Nephron progenitor cell (in vitro differentiated cells): ENCODE results near the gene HDGFL3.
A peak's percentile ranks its signal among the peaks of the same experiment; 100 is the strongest.
"Not testable (repeated sequence)": the region's sequence is repeated elsewhere in the genome, so short reads cannot be mapped to it uniquely, and the experiment has no call there.

Experiments
- DNase-seq: peaks from one replicate; pipeline ENCODE4 v3.0.0; 2021
- H3K27ac Mint-ChIP-seq: 2 replicates; pipeline ENCODE4 v1.8.0; 2021; ENCODE audit warnings: mild to moderate bottlenecking, moderate library complexity, mixed read lengths
- H3K27me3 Mint-ChIP-seq: 2 replicates; pipeline ENCODE4 v1.8.0; 2021; ENCODE audit warnings: mild to moderate bottlenecking, low read depth, mixed read lengths; ENCODE audit not compliant: poor library complexity
- H3K36me3 Mint-ChIP-seq: 2 replicates; pipeline ENCODE4 v1.8.0; 2021; ENCODE audit warnings: low read depth, mixed read lengths
- H3K4me1 Mint-ChIP-seq: 2 replicates; pipeline ENCODE4 v1.8.0; 2021; ENCODE audit warnings: mixed read lengths
- H3K4me3 Mint-ChIP-seq: 2 replicates; pipeline ENCODE4 v1.8.0; 2021; ENCODE audit warnings: mild to moderate bottlenecking, moderate library complexity, mixed read lengths
- H3K9me3 Mint-ChIP-seq: 2 replicates; pipeline ENCODE4 v1.8.0; 2021; ENCODE audit warnings: mild to moderate bottlenecking, moderate library complexity, mixed read lengths
- TF ChIP-seq, protein P1 (sequence below): fragments of 200-600 bp; sonication (generic); IDR thresholded peaks from 2 replicates; pipeline ENCODE4 v1.5.0; 2021; ENCODE audit warnings: antibody characterized with exemption

HDGFL3 gene

DNA sequence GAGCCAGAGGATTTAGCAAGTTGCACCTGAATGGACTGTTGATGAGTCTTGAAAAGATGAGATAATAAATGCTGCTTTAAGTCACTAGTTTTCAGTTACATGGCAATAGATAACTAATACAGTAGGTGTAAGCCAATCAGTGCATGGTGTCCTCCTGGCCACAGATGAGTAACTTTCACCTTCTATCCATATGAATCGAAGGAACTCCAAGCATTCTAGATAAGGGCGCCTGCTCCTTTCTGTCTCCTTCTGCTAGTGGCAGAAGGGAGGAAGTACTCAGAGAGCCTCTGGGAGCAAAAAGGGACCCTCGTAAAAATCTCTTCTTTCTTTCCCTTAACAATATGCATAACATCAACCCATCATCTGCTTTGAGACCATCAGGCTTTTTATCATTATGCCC, 62.9 kb downstream of the HDGFL3 start:
- peak overlapping the region; percentile 52 for H3K27ac Mint-ChIP-seq
- H3K4me3 Mint-ChIP-seq: no peak overlapping the region
- no peak for DNase-seq
- H3K9me3 Mint-ChIP-seq: peaks cover 6% of the 10 kb centered on the region
- peaks cover 82% of the 10 kb centered on the region for H3K36me3 Mint-ChIP-seq
- no peaks in the 10 kb centered on the region for H3K4me1 Mint-ChIP-seq
- H3K27me3 Mint-ChIP-seq: no peaks in the 10 kb centered on the region
- TF ChIP-seq, protein P1, sequence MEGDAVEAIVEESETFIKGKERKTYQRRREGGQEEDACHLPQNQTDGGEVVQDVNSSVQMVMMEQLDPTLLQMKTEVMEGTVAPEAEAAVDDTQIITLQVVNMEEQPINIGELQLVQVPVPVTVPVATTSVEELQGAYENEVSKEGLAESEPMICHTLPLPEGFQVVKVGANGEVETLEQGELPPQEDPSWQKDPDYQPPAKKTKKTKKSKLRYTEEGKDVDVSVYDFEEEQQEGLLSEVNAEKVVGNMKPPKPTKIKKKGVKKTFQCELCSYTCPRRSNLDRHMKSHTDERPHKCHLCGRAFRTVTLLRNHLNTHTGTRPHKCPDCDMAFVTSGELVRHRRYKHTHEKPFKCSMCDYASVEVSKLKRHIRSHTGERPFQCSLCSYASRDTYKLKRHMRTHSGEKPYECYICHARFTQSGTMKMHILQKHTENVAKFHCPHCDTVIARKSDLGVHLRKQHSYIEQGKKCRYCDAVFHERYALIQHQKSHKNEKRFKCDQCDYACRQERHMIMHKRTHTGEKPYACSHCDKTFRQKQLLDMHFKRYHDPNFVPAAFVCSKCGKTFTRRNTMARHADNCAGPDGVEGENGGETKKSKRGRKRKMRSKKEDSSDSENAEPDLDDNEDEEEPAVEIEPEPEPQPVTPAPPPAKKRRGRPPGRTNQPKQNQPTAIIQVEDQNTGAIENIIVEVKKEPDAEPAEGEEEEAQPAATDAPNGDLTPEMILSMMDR: no peak

DNA sequence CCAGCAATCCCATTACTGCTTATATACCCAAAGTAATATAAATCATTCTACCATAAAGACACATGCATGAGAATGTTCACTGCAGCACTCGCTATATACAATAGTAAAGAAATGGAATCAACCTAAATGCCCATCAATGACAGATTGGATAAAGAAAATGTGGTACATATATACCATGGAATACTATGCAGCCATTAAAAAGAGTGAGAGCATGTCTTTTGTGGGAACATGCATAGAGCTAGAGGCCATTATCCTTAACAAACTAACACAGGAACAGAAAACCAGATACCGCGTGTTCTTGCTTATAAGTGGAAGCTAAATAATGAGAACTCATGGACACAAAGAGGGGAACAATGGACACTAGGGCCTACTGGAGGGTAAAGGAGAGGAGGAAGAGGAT, 65.5 kb downstream of the HDGFL3 start:
- H3K27ac Mint-ChIP-seq, DNase-seq, H3K27me3 Mint-ChIP-seq, H3K9me3 Mint-ChIP-seq, H3K4me1 Mint-ChIP-seq, H3K4me3 Mint-ChIP-seq: not testable (repeated sequence)
- H3K36me3 Mint-ChIP-seq: peaks cover 66% of the 10 kb centered on the region

DNA sequence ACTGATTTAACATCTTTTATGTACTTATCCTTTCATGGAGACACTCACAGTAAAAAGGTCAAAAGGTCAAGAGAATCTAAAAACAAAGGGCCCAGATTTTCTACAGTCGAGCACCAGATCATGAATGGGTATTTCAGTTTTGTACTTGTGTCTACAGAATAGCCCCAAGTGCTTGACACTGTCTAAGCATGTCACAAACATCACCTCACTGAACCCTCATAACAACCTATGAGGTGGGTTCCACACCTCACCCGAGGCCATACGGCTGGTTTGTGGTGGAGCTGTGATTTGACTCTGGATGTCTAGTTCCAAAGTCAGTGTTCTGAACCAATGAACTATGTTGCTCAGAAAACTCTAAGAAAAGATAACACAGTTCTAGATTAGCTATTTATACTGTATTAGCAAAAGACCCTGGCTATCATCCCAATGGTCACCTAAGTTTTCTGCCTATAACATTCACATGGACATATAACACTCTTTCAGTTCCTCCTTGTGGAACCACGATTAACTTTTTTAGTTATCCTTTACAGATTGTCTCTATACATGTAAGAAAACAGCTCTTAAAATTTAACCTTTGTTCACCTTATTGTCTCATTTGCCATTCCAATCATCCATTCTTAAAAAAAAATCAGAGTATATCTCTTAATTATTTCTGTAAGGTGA, 74.6 kb downstream of the HDGFL3 start:
- Mint-ChIP-seq H3K4me3 (no peak overlapping the region), H3K4me1 (no peaks in the 10 kb centered on the region), H3K9me3 (no peaks in the 10 kb centered on the region), H3K27ac (no peak overlapping the region), H3K36me3 (peaks cover 17% of the 10 kb centered on the region), H3K27me3 (no peaks in the 10 kb centered on the region)
- TF ChIP-seq, protein P1: no peak
- no peak for DNase-seq

DNA sequence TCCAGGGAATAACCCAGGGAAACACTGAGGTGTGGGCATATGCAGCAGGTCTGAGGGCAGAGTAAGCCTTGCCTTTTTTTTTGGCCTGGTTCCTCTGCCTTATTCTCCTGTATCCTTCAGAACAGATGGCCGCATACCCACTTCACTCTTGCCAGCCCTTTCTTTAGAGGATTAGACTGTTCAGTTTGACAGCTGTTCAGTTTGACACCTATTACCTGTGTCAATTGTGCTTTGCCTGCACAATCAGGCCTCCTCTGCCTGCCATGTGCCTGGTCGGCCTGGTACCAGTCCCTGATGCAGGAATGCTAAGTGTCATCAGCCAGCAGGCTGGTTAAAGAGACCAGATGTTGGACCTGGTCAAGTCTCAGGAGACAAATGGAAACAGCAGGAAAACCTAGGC, 77.8 kb downstream of the HDGFL3 start:
- no peaks in the 10 kb centered on the region for H3K4me1 Mint-ChIP-seq
- no peaks in the 10 kb centered on the region for H3K9me3 Mint-ChIP-seq
- no peak overlapping the region for H3K27ac Mint-ChIP-seq
- no peaks in the 10 kb centered on the region for H3K27me3 Mint-ChIP-seq
- peaks cover 11% of the 10 kb centered on the region for H3K36me3 Mint-ChIP-seq
- no peak overlapping the region for H3K4me3 Mint-ChIP-seq
- no peak for DNase-seq
- TF ChIP-seq, protein P1: no peak

DNA sequence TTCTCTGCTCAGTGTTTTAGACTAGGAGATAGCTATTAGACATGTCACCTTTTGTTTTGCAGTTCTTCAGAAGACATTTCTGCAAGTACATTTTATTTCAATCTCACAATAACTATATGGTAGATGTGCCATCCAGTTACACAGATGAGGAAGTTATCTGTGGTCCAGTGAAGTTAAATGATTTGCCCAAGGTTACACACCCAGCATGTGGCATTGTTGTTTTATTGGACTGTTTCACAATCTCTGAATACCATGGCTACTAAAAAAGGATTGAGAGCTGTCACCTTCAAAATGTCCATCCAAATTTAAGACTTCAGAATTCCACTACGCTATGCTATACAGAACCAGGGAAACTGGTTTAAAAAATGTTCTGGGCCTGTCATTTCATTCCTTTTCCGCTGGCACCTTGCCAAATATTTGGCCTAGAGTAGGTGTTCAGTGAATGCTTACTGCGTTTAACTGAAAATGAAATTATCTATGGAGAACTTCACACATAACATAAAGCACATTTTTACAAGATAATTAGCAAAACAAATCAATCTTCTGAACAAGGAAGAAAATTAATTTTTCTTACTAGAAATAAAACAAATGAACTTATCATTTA, 80.0 kb downstream of the HDGFL3 start:
- no peak overlapping the region for H3K4me3 Mint-ChIP-seq
- TF ChIP-seq, protein P1: no peak
- H3K27ac Mint-ChIP-seq: no peak overlapping the region
- H3K36me3 Mint-ChIP-seq: peaks cover 11% of the 10 kb centered on the region
- DNase-seq: no peak
- H3K4me1 Mint-ChIP-seq: no peaks in the 10 kb centered on the region
- H3K9me3 Mint-ChIP-seq: no peaks in the 10 kb centered on the region
- H3K27me3 Mint-ChIP-seq: no peaks in the 10 kb centered on the region

DNA sequence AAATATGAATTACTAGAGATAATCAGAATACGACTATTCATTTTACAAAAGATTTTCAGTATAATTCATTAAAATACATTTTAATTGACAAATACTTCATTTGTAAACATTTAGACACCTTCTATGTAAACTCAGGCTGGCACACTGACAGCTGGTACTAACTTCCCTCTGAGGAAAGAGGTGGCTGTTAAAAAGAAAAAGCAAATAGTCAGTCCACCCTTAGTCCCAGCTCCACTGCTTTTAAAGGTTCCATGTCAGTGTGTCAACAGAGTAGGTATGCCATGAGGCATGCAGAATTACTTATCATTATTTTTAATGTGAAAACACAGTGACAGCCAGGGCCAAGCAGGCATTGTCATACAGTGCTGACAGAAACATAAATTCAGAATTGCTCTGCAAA, 84.1 kb downstream of the HDGFL3 start:
- Mint-ChIP-seq H3K4me1 (no peaks in the 10 kb centered on the region), H3K27ac (no peak overlapping the region), H3K27me3 (no peaks in the 10 kb centered on the region), H3K4me3 (no peak overlapping the region), H3K36me3 (peaks cover 5% of the 10 kb centered on the region), H3K9me3 (no peaks in the 10 kb centered on the region)
- DNase-seq: no peak
- TF ChIP-seq, protein P1: no peak
